Stimulated activated CD4-positive, alpha-beta T cell treated with anti-CD3 and anti-CD28 coated beads, Interleukin-4, amount 100 ng/mL, for 1 hour (primary cell): ENCODE data around the gene RBM15.

ENCODE experiments used
- DNase-seq: peaks from one replicate; pipeline ENCODE4 v3.0.0-alpha.2; 2020

The RBM15 gene

DNA sequence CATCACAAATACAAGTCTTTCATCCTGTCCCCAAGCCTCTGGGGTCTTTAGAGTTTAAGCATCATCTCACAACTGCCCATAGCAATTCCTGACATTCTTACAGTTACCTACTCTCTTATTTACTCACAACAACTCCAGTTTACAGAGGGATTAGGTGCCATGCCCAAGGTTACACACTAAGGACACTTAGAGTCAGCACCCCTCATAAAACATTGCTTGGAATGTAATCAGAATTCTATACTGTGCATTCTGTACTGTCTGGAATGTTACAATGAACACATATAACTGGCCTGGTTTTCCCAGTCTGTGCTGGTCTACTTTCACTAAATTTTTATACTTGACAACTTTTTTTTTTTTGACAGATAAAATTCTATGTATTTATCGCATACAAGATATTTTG, 14.5 kb upstream of the RBM15 start:
- DNase-seq, result no peak

DNA sequence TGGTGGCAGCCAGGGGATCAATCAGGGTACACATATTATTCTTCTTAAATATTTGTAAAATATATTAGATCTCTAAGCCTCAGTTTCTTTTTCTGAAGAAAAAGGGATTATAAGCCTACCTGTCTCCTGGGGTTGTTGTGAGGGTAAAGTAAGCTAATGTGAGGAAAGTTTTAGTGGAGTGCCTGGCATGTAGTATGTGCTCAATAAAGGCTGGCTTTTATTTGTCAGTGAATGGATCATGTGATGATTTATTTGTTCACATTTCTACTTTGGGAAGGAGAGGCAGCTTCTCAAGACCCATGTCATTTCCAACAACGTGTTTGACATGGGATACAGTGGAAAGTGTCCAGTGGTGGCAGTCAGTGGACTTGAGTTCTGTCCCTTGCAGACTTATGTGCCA, 12.4 kb upstream of the RBM15 start:
- DNase-seq, result no peak

DNA sequence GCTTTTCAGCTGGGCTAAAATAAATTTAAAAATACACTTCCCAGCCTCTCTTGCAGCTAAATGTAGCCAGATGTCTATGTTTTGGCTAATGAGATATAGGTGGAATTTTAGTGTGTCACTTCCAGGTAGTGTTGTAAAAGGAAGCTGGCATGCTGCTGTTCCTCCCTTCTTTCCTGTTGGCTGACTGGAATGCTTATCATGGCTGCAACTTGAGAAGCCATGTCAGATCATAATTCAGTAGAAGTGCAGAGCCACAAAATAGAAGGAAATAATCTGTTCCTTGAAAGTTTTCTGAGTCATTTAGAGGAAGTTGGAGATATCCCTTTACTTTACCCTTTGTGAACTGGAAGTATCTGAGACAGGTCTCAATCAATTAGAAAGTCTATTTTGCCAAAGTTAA, 10.9 kb upstream of the RBM15 start:
- no peak for DNase-seq

DNA sequence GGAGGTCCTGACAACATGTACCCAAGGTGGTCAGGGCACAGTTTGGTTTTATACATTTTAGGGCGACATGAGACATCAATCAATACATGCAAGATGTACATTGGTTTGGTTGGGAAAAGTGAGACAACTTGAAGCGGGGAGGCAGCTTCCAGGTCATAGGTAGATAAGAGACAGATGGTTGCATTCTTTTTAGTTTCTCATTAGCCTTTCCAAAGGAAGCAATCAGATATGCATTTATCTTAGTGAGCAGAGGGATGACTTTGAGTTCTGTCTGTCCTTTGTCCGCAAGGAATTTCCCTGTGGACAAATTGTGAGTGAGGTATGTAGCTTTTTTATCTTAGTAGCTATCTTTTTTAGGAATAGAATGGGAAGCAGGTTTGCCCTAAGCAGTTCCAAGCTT, 10.5 kb upstream of the RBM15 start:
- no peak for DNase-seq

DNA sequence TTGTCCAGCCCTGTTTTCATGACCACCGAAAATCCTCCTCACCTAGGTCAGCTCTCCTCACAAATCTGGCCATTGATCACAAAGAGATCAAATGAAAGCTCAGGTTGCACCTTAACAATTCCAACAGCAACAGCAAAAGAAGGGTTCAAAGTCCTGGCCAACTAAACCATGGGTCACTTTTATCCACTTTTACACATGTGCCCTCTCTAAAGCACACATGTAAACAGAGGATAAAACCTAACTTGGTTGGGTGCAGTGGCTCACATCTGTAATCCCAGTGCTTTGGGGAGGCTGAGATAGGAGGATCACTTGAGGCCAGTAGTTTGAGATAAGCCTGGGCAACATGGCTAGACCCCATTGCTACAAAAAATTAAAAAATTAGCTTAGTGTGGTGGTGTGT, 3.9 kb upstream of the RBM15 start:
- no peak for DNase-seq

DNA sequence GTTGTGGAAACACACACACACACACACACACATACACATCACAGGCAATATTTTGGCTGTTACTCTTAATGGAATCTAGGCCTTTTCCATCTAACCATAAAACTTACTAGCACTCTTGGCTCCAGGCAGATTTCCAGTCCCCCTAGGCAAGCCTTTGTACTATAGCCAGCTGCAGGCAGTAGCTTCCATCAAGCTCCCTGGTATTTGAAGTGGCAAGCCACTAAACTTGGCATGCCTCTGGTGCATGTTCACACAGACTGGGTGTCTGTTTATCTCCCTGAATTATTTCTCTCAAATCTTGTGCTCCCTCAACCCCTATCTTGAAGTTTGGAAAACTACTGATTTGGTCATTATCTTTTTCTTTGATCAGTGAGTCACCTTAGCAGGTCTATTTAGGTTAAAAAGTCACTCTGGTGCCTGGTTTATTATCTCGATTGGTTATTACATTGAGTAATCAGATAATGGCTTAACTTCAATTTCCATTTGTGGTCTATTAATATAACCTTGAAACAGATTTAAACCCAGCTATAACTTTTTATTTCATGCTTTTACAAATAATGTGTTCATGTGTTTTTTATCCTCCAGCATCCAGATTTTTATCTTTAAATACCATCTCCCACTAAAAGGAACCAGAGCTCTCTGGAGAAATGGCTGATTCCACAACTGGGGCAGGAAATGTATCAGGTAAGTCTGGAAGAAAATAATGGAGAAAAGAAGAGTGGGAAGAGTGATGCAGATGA, 2.7 kb upstream of the RBM15 start:
- no peak for DNase-seq

DNA sequence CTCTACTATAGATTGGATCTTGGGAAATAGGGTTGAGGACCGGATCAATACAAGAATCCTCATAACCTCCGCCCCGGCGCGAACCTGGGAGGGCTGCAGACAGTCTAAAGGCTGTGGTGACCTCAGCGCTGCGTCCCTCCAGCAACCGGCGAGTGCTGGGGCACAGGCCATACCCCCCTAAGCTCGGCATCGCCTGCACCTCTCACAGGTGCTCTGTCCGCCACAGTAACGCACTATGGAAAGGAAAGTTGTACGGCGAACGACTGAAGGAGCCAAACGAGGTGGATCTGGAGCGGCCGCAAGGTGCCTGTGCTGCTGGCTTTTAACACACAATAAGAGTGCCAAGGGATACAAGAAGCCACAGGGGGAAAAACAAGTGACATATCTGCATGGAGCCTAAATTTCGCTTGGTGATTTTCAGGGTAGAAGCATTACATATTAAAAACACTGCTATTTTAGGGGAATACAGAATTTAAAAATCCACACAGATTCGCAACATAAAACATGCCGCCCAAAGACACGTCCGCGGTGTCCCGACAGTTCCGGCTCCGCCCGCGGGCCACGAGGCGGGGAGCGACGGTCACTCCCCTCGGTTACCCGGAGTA, 1.4 kb upstream of the RBM15 start:
- peak; percentile 39 for DNase-seq

DNA sequence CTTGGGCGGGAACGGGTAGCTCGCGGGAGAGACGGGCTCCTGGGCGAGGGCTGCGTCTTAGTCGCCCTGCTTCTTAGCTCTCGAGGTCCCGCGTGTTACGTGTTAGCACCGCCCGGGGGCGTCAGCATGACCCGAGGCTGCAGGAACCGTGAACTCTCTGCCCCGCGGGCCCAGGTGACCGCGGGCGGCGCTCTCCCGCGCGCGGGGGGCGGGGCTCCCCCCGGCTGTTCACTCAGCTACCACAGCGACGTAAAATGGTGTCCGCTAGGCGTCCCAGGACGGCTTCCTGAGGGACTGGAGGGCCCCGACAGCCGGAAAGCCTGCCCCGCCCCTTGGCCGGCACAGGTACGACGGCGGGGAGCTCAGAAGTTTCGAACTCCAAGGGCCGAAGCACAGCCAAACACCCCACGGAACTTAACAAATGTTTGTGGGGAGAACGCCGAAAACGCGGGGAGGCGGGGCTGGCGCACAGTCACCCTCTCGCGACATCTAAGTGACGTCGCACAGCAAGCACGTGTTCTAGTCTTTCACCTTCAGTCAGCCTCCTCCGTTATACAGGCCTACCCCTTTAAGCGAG, 780 bp upstream of the RBM15 start:
- DNase-seq, result peak; percentile 91

DNA sequence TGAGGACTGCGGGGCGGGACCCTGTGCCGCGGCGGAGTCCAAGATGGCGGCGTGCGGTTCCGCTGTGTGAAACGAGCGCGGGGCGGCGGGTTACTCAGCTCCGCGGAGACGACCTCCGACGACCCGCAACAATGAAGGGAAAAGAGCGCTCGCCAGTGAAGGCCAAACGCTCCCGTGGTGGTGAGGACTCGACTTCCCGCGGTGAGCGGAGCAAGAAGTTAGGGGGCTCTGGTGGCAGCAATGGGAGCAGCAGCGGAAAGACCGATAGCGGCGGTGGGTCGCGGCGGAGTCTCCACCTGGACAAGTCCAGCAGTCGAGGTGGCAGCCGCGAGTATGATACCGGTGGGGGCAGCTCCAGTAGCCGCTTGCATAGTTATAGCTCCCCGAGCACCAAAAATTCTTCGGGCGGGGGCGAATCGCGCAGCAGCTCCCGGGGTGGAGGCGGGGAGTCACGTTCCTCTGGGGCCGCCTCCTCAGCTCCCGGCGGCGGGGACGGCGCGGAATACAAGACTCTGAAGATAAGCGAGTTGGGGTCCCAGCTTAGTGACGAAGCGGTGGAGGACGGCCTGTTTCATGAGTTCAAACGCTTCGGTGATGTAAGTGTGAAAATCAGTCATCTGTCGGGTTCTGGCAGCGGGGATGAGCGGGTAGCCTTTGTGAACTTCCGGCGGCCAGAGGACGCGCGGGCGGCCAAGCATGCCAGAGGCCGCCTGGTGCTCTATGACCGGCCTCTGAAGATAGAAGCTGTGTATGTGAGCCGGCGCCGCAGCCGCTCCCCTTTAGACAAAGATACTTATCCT, 430 bp downstream of the RBM15 start:
- DNase-seq, result peak; percentile 59

DNA sequence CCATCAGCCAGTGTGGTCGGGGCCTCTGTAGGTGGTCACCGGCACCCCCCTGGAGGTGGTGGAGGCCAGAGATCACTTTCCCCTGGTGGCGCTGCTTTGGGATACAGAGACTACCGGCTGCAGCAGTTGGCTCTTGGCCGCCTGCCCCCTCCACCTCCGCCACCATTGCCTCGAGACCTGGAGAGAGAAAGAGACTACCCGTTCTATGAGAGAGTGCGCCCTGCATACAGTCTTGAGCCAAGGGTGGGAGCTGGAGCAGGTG, 961 bp downstream of the RBM15 start:
- DNase-seq, result no peak

DNA sequence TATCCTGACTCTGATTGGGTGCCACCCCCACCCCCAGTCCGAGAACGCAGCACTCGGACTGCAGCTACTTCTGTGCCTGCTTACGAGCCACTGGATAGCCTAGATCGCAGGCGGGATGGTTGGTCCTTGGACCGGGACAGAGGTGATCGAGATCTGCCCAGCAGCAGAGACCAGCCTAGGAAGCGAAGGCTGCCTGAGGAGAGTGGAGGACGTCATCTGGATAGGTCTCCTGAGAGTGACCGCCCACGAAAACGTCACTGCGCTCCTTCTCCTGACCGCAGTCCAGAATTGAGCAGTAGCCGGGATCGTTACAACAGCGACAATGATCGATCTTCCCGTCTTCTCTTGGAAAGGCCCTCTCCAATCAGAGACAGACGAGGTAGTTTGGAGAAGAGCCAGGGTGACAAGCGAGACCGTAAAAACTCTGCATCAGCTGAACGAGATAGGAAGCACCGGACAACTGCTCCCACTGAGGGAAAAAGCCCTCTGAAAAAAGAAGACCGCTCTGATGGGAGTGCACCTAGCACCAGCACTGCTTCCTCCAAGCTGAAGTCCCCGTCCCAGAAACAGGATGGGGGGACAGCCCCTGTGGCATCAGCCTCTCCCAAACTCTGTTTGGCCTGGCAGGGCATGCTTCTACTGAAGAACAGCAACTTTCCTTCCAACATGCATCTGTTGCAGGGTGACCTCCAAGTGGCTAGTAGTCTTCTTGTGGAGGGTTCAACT, 2.1 kb downstream of the RBM15 start:
- DNase-seq, result no peak

DNA sequence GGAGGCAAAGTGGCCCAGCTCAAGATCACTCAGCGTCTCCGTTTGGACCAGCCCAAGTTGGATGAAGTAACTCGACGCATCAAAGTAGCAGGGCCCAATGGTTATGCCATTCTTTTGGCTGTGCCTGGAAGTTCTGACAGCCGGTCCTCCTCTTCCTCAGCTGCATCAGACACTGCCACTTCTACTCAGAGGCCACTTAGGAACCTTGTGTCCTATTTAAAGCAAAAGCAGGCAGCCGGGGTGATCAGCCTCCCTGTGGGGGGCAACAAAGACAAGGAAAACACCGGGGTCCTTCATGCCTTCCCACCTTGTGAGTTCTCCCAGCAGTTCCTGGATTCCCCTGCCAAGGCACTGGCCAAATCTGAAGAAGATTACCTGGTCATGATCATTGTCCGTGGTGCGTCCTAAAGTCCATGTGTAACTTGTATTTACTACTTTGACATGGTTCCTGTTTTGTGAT, 2.7 kb downstream of the RBM15 start:
- no peak for DNase-seq

DNA sequence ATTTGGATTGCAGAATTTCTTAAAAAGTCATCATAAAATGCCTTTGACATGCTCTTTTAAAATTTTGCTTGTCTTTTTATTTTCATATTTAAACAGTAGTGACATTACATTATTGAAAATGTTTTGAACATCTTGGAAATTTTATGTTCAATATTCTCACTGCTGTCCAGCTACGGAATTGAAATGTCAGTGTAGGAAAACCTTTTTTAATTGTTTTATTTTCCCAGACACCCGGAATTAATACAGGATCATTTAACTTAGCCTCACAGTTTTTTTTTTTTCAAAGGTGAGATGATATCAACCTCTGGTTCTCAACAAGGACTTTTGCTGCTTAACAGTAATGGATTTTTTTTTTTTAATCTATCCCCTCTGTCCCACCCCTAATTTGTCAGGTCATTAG, 4.1 kb downstream of the RBM15 start:
- no peak for DNase-seq

DNA sequence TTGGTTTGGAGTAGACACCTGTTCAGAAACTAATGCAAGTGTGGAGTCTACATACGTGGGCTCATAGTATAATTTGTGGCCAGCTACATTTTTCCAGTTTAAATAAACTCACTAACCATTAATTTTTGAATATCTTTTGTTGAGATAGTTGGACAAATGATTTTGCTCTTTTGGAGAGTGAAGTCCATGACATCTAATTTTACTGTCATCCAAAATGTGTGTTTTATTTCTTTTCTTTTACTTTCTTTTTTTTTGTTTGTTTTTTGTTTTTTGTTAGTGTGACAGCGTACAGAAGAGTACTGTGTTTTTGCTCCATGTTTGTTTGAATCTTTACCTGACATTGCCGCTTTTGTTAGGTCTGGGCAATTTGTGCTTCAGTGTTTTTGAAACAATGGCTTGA, 5.0 kb downstream of the RBM15 start:
- no peak for DNase-seq

DNA sequence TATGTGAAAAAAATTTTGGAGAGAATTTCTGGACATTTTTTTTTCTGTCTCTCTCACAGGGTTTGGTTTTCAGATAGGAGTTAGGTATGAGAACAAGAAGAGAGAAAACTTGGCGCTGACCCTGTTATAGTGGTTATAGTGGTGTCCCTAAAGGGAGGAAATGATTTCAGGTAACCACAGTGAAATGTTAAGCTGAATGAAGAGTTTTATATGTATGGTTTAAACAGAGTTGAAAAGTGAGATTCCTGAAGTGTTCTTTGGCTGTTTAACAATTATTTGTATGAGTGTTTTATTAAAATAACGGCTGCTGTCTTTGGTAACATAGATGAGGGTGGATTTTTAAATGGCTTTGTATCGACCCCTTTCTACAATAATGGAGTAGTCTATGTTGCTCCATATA, 6.3 kb downstream of the RBM15 start:
- no peak for DNase-seq

DNA sequence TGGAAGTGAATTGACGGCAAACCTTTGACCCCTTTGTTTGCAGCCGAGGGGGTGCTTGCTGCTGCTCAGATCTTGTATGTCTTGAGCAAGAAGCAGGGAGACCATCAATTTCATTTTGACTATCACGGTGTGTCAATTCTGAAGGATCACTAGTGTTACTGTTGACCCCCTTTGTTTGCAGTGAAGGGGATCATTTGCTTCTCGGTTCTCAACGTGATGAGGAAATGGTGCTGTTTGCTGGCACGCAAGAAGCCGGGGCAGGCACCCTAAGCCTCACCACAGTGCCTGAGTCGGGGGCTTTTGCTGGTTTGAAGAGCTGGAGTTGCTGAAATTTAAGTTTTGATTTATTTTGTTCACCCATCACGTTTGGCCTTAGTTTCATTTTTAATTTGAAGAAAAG, 7.5 kb downstream of the RBM15 start:
- DNase-seq, result no peak

DNA sequence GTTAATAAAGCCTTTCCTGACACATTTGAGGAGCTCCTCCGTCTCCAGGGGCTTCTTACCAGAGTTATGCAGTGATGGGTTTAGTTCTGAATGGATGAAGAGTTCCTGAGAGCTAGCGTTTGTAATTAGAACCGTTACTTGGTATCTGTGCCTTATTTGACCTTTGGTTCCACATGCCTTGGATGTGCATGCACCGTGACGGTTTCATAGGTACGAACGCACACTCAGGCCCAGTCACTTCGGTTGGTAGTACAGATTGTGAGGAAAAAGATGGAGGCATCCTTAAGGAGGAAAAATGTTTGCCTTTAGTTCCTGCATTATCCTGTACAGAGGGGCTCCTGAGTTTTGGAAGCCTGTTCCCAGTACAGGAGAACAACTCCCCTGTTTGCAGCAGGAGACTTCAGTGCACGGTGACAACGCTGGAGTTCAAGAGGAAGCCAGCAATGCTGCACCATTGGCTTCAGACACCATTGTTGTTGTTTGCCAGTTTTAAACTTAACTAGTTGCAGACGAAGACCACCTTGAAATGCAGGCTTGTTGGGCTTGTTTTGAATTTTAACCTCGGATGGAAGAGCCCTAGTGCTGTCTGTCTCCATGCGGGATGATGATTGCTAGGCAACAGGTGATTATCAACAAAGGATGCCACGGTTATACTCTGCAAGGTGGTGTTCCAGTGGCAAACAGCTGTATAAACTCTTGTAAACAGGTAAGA, 8.2 kb downstream of the RBM15 start:
- DNase-seq, result no peak

DNA sequence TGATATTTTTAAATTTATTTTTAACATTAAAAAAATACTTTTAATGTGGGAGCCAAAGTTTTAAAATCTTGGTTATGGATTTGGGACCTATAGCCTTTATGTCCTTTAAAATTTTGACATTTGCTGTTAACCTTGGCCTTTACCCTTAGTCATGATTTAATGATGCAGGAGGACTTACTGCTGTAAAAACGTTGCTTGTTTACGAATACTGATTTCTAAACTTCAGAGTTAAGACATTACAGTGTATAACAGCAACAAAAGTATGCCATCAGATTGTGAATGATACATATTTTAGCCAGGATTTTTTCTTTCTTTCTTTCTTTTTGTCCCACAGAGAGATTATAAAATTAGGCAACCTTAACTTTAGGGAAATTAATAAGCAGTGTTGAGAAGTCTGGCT, 8.9 kb downstream of the RBM15 start:
- no peak for DNase-seq

DNA sequence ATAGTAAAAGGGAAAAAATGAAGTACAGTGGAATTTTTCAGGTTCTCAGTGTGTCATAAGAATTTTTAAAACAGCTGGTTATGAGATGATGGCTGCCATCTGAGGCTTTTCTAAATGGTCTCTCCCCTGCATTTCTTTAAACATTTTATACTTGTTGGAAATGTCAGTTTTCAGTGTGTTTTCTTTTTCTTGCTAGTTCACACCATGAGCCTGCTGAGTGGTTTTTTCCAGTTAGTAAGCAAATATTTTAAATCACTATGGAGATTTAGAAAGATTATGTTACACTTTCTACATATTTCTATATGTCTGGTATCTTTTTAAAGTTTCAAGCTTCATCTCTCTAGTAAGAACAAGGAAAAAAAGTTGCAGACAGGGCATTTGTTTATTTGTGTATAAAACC, 9.6 kb downstream of the RBM15 start:
- DNase-seq, result no peak

DNA sequence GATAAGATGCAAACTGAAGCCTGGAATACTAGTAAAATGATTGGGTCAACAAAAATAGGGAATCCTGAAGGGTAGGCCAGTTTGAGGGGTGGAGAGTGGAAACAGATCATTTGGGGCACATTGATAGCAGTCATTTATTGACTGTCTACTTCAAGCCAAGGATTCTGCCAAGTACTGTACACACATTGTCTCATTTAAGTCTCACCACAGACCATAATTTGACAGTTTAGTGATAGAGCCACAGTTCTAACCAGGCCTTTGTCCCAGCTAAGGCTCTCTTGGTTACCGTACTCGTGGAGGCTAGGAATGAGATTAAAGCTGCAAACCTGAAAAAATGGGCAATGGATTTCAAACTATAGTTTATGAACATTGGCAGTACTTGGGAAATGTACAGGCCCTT, 11.2 kb downstream of the RBM15 start:
- no peak for DNase-seq

DNA sequence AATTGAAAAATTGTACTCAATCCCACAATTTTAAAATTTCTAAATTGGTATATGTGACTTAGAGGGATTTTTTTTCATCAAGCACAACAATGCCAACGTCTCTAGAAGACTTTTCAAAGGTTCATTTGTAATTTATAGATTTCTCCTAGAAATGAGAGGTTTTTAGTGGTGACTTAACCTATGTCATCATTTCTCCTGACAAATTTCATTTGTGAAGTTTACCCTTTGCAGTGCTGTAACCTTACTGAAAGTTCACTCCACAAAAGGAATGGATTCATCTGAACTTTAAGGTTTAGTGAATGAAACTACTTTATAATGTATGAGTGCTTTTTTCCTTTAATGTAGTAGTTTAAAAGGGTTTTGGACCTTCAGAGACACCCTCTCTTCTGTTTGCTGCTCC, 16.1 kb downstream of the RBM15 start:
- no peak for DNase-seq

DNA sequence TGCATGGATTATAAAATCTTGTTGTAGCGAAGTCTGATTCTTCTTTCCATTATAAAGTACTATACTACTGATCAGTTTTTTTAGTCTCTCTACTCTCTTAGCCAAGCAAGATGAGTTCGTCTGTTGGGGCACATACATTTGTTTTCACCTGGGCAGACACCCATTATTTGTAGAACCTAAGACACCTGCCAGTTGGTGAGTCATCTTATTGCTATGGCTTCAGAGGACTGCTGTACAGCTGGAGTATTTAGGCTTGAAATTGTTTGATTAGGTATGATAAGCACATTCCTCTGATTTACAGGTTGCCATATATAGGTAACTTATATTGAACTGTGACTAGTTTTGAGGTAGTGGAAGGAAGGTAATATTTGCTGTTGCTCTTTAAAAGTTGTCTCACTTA, 17.2 kb downstream of the RBM15 start:
- DNase-seq, result no peak

DNA sequence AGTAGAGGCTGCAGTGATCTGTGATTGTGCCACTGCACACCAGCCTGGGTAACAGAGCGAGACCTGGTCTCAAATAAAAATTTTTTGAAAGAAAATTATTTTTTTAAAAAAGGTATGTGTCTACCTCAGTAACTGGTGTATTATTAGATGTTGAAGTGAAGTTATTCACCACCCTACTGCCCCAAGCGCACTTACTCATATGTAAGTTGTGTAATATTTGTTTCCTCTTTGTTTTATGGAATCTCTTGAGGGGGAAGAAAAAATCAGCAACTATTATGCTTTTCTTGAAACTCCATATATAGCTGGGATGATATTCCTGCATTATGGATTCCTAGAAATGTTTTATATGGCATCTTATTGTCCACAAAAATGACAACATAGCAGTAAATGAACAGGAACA, 21.3 kb downstream of the RBM15 start:
- no peak for DNase-seq
